ENCODE measurements around the gene DOK4. TPM values are rescaled to one million over a fixed set of nuclear protein-coding genes. Genes with fewer than 3 reads are reported as not detected.
"Not testable (repeated sequence)": the region's sequence is repeated elsewhere in the genome, so short reads cannot be mapped to it uniquely, and the experiment has no call there.

DOK4 gene
- total and polyA plus RNA-seq, 2 experiments from 2014 or later = 11.4 to 29.1 TPM

DNA sequence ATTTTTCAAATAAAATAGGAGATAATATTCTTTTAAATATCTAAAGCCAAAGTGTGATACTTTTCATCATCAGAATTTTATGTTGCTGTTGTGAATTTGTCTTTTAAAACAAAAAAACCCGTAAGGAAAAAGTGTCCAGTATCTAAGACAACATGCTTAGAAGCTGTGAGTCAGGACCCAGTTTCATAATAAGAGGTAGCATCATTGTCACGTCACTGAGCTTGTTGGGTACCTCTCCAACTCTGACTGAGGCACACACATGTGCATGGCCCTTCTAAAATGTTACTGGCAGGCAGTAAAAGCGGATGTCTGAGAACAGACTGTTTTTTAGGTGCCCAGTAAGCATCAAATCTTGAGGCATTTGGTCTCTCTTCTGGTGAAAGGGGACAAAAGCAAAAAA is 41.6 kb downstream of the DOK4 start:
- Histone ChIP-seq H2AFZ (no peak overlapping the region), H3K36me3 (ENCODE audit: insufficient read depth) (peaks cover 21% of the 10 kb centered on the region), H3K27ac (ENCODE audit: low read depth) (no peak overlapping the region), H3K4me2 (no peak overlapping the region), H3K79me2 (replicated peaks; ENCODE audit: insufficient read depth) (peaks cover 59% of the 10 kb centered on the region), H3K4me3 (no peak overlapping the region), H3K4me1 (ENCODE audit: insufficient read depth) (peaks cover 7% of the 10 kb centered on the region; the same call in 1 of the 2 replicates), H3K27me3 (ENCODE audit: insufficient read depth) (no peaks in the 10 kb centered on the region), H4K20me1 (replicated peaks; ENCODE audit: insufficient read depth) (no peaks in the 10 kb centered on the region; the same call in 1 of the 2 replicates), H3K9me2 (ENCODE audit: insufficient read depth) (no peaks in the 10 kb centered on the region), H3F3A (replicated peaks; ENCODE audit: low read depth) (no peaks in the 10 kb centered on the region)
- Mint-ChIP-seq H3K27me3 (ENCODE audit: insufficient read depth, low read depth, poor library complexity) (peaks cover 17% of the 10 kb centered on the region), H3K36me3 (ENCODE audit: low read depth) (peaks cover 26% of the 10 kb centered on the region), H3K9me3 (peaks cover 10% of the 10 kb centered on the region), H3K27ac (no peak overlapping the region), H3K4me1 (peaks cover 7% of the 10 kb centered on the region), H3K4me3 (no peak overlapping the region)
- no peak for TF ChIP-seq REST (IDR thresholded peaks at IDR 0.05; ENCODE audit: unreplicated experiment)
- ATAC-seq (no peak), DNase-seq (ENCODE audit: low spot score) (no peak)

DNA sequence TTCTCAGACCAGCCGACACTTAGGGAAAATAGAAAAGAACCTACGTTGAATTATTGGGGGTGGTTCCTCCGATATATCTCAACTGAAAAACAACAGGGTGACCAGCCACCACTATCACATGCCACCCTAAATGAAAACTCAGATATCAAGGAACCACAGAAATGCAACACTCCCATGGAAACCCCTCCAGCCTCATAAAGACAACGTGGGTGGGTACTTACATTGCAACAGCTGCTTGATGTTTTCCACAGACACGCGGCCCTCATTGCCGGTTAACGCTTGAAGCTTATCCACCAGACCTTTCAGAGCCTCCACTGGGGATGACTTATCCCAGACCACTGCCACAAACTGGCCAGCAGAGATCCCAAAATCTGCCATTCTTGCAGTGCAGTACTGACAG is 45.7 kb downstream of the DOK4 start:
- not testable (repeated sequence) for H3K27ac Mint-ChIP-seq; H3K27ac ChIP-seq (ENCODE audit: low read depth)

DNA sequence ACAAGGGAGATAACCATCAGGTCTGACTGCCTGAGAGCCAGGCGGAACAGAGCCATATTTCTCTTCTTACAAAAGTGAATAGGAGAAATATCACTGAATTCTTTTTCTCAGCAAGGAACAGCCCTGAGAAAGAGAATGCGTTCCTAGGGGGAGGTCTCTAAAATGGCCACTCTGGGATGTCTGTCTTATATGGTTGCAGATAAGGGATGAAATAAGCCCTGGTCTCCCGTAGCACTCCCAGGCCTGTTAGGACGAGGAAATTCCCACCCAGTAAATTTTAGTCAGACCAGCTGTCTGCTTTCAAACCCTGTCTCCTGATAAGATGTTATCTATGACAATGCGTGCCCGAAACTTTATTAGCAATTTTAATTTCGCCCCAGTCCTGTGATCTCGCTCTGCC is 46.3 kb downstream of the DOK4 start:
- not testable (repeated sequence) for H3K9me3 Mint-ChIP-seq; H3K4me1 Mint-ChIP-seq; H3F3A ChIP-seq (replicated peaks; ENCODE audit: low read depth); H3K27ac ChIP-seq (ENCODE audit: low read depth); ATAC-seq; H3K9me2 ChIP-seq (ENCODE audit: insufficient read depth); H3K4me3 ChIP-seq; H3K4me3 Mint-ChIP-seq; H3K4me1 ChIP-seq (ENCODE audit: insufficient read depth); DNase-seq (ENCODE audit: low spot score); H3K4me2 ChIP-seq; H3K27ac Mint-ChIP-seq; H3K27me3 ChIP-seq (ENCODE audit: insufficient read depth); H2AFZ ChIP-seq; H4K20me1 ChIP-seq (replicated peaks; ENCODE audit: insufficient read depth); H3K27me3 Mint-ChIP-seq (ENCODE audit: insufficient read depth, low read depth, poor library complexity)
- Histone ChIP-seq H3K36me3 (ENCODE audit: insufficient read depth) (peaks cover 46% of the 10 kb centered on the region), H3K79me2 (replicated peaks; ENCODE audit: insufficient read depth) (peaks cover 28% of the 10 kb centered on the region)
- peaks cover 56% of the 10 kb centered on the region for H3K36me3 Mint-ChIP-seq (ENCODE audit: low read depth)

More for the DNA sequence above, 45.7 kb downstream of the DOK4 start:
- not testable (repeated sequence) for H3K9me2 ChIP-seq (ENCODE audit: insufficient read depth); DNase-seq (ENCODE audit: low spot score); H3K4me2 ChIP-seq; H3F3A ChIP-seq (replicated peaks; ENCODE audit: low read depth); H3K4me3 ChIP-seq; H3K9me3 Mint-ChIP-seq; H3K4me3 Mint-ChIP-seq; H3K27me3 ChIP-seq (ENCODE audit: insufficient read depth); H3K4me1 Mint-ChIP-seq; ATAC-seq; H4K20me1 ChIP-seq (replicated peaks; ENCODE audit: insufficient read depth); H3K27me3 Mint-ChIP-seq (ENCODE audit: insufficient read depth, low read depth, poor library complexity); H3K4me1 ChIP-seq (ENCODE audit: insufficient read depth); H2AFZ ChIP-seq
- peaks cover 34% of the 10 kb centered on the region for H3K79me2 ChIP-seq (replicated peaks; ENCODE audit: insufficient read depth)
- H3K36me3 Mint-ChIP-seq (ENCODE audit: low read depth) = peaks cover 53% of the 10 kb centered on the region
- H3K36me3 ChIP-seq (ENCODE audit: insufficient read depth) = peaks cover 40% of the 10 kb centered on the region

GRCh38 chr16:57435838-57436237 is 50.5 kb downstream of the DOK4 start:
- Histone ChIP-seq H2AFZ (no peak overlapping the region), H3F3A (replicated peaks; ENCODE audit: low read depth) (no peaks in the 10 kb centered on the region), H3K9me2 (ENCODE audit: insufficient read depth) (no peaks in the 10 kb centered on the region), H3K4me3 (no peak overlapping the region), H3K4me2 (no peak overlapping the region), H3K27me3 (ENCODE audit: insufficient read depth) (no peaks in the 10 kb centered on the region), H4K20me1 (replicated peaks; ENCODE audit: insufficient read depth) (peaks cover 7% of the 10 kb centered on the region), H3K27ac (ENCODE audit: low read depth) (no peak overlapping the region), H3K79me2 (replicated peaks; ENCODE audit: insufficient read depth) (no peaks in the 10 kb centered on the region), H3K36me3 (ENCODE audit: insufficient read depth) (peaks cover 69% of the 10 kb centered on the region), H3K4me1 (ENCODE audit: insufficient read depth) (no peaks in the 10 kb centered on the region)
- Mint-ChIP-seq H3K4me1 (no peaks in the 10 kb centered on the region), H3K27ac (no peak overlapping the region), H3K9me3 (peaks cover 10% of the 10 kb centered on the region), H3K36me3 (ENCODE audit: low read depth) (peaks cover 78% of the 10 kb centered on the region), H3K27me3 (ENCODE audit: insufficient read depth, low read depth, poor library complexity) (peaks cover 4% of the 10 kb centered on the region), H3K4me3 (no peak overlapping the region)
- DNase-seq (ENCODE audit: low spot score) (no peak), ATAC-seq (no peak)
- no peak for TF ChIP-seq CTCF (conservative IDR thresholded peaks at IDR 0.05; ENCODE audit: low read depth in 2 of 2)
- TF ChIP-seq, protein P1, sequence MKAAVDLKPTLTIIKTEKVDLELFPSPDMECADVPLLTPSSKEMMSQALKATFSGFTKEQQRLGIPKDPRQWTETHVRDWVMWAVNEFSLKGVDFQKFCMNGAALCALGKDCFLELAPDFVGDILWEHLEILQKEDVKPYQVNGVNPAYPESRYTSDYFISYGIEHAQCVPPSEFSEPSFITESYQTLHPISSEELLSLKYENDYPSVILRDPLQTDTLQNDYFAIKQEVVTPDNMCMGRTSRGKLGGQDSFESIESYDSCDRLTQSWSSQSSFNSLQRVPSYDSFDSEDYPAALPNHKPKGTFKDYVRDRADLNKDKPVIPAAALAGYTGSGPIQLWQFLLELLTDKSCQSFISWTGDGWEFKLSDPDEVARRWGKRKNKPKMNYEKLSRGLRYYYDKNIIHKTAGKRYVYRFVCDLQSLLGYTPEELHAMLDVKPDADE (IDR thresholded peaks at IDR 0.05) = no peak
